GM12878 (cell line): ENCODE data around the gene CRYGS. TPM values are rescaled to one million over a fixed set of nuclear protein-coding genes. Genes with fewer than 3 reads are reported as not detected.

Source experiments
- CHD1 ChIP-seq: IDR thresholded peaks from 2 replicates; pipeline ENCODE4 v1.6.1; 2012; ENCODE audit warnings: low read depth, low read length, improper control_type of control experiment
- CREM ChIP-seq: IDR thresholded peaks from 2 replicates; pipeline ENCODE4 v1.6.1; 2014; ENCODE audit warnings: antibody characterized with exemption, low read depth
- FOXM1 ChIP-seq: IDR thresholded peaks from 2 replicates; pipeline ENCODE4 v1.6.1; 2012; ENCODE audit warnings: low read depth, mild to moderate bottlenecking, inconsistent platforms, low read length, moderate library complexity
- IKZF1 ChIP-seq: fragments of 450-650 bp; conservative IDR thresholded peaks from 2 replicates; pipeline ENCODE4 v1.6.1; 2017; ENCODE audit warnings: antibody characterized with exemption, mild to moderate bottlenecking
- IKZF2 ChIP-seq, 2 experiments: fragments of 450-650 bp; IDR thresholded peaks; 2 replicates each; pipeline ENCODE4 v1.6.1; 2017; ENCODE audit warnings: mild to moderate bottlenecking in 2 of 2, moderate library complexity in 2 of 2
- IRF4 ChIP-seq: IDR thresholded peaks from 2 replicates; pipeline ENCODE4 v1.6.1; 2011; ENCODE audit warnings: low read depth, low read length
- JUND ChIP-seq: IDR thresholded peaks from 2 replicates; pipeline ENCODE4 v1.6.1; 2012; ENCODE audit warnings: low read depth, mild to moderate bottlenecking, low read length, improper control_type of control experiment, moderate library complexity
- LARP7 ChIP-seq: fragments of 450-650 bp; IDR thresholded peaks from 2 replicates; pipeline ENCODE4 v1.6.1; 2017; ENCODE audit warnings: mild to moderate bottlenecking
- NFXL1 ChIP-seq: fragments of 450-650 bp; IDR thresholded peaks from 2 replicates; pipeline ENCODE4 v1.6.1; 2017; ENCODE audit warnings: antibody characterized with exemption, mild to moderate bottlenecking, borderline replicate concordance
- NFYA ChIP-seq: IDR thresholded peaks from 2 replicates; pipeline ENCODE4 v1.6.1; 2011; ENCODE audit warnings: low read depth, mild to moderate bottlenecking, low read length, improper control_type of control experiment, borderline replicate concordance
- NFYB ChIP-seq: IDR thresholded peaks from 2 replicates; pipeline ENCODE4 v1.6.1; 2011; ENCODE audit warnings: low read depth, mild to moderate bottlenecking, low read length, improper control_type of control experiment, moderate library complexity; ENCODE audit not compliant: insufficient read depth
- NR2F1 ChIP-seq: fragments of 450-650 bp; conservative IDR thresholded peaks from 2 replicates; pipeline ENCODE4 v1.6.1; 2017; ENCODE audit warnings: mild to moderate bottlenecking
- PAX5 ChIP-seq: IDR thresholded peaks from 2 replicates; pipeline ENCODE4 v1.6.1; 2011; ENCODE audit warnings: low read depth, low read length, borderline replicate concordance
- RAD51 ChIP-seq: fragments of 450-650 bp; IDR thresholded peaks from 2 replicates; pipeline ENCODE4 v1.6.1; 2016; ENCODE audit warnings: moderate library complexity, mild to moderate bottlenecking, inconsistent platforms
- RUNX3 ChIP-seq: IDR thresholded peaks from 2 replicates; pipeline ENCODE4 v1.6.1; 2012; ENCODE audit warnings: low read length, inconsistent platforms
- SPI1 ChIP-seq: IDR thresholded peaks from 2 replicates; pipeline ENCODE4 v1.6.1; 2011; ENCODE audit warnings: low read depth, mild to moderate bottlenecking, low read length, moderate library complexity, borderline replicate concordance; ENCODE audit not compliant: insufficient read depth
- STAT3 ChIP-seq: IDR thresholded peaks from 2 replicates; pipeline ENCODE4 v1.6.1; 2011; ENCODE audit warnings: low read depth, low read length, improper control_type of control experiment
- SUZ12 ChIP-seq: fragments of 200-600 bp; sonication (generic); IDR thresholded peaks from one replicate; pipeline ENCODE4 v1.6.1; 2018; ENCODE audit warnings: antibody characterized with exemption, mild to moderate bottlenecking; ENCODE audit not compliant: unreplicated experiment
- TARDBP ChIP-seq: IDR thresholded peaks from 2 replicates; pipeline ENCODE4 v1.6.1; 2016; ENCODE audit warnings: borderline replicate concordance
- YBX1 ChIP-seq: fragments of 450-650 bp; IDR thresholded peaks from 2 replicates; pipeline ENCODE4 v1.6.1; 2016; ENCODE audit warnings: antibody characterized with exemption
- ZBED1 ChIP-seq: IDR thresholded peaks from 2 replicates; pipeline ENCODE4 v1.6.1; 2016; ENCODE audit warnings: borderline replicate concordance
- ZNF274 ChIP-seq: IDR thresholded peaks from one replicate; pipeline ENCODE4 v1.8.0; 2011; ENCODE audit not compliant: insufficient read length, insufficient read depth
- ZNF384 ChIP-seq: IDR thresholded peaks from 2 replicates; pipeline ENCODE4 v1.6.1; 2012; ENCODE audit warnings: low read depth, mild to moderate bottlenecking, low read length, improper control_type of control experiment, borderline replicate concordance
- polyA plus RNA-seq, 11 experiments: library from polyadenylated mRNA; depleted of rRNA in 4 of 11; unstranded in 6 of 11; stranded (reverse) in 5 of 11; fragments of >200 nt; fragmentation: Nextera tagmentation in 4 of 11; fragmentation: Illumina TruSeq in 1 of 11; extraction: Ambion mirVana in 4 of 11; extraction: Trizol in 1 of 11; gene quantifications; 1 replicate in 1 of 11; 2 replicates in 10 of 11; pipeline versions ENCODE4 v1.2.1 to v1.2.3, GENCODE V29; 2011 to 2016; ENCODE audit warnings: inconsistent platforms in 2 of 11, missing spikeins in 2 of 11, low read depth in 1 of 11
- total RNA-seq, 4 experiments: library from RNA; depleted of rRNA in 3 of 4; stranded (reverse); fragments of >200 nt in 3 of 4; fragmentation: Illumina TruSeq in 1 of 4; extraction: Trizol in 1 of 4; gene quantifications; 2 replicates each; pipeline versions ENCODE4 v1.2.1 to v1.2.3, GENCODE V29; 2013 to 2021
- TF ChIP-seq, protein P1 (sequence below): IDR thresholded peaks from 2 replicates; pipeline ENCODE4 v1.6.1; 2012; ENCODE audit warnings: low read depth, low read length, improper control_type of control experiment
- TF ChIP-seq, protein P2 (sequence below): IDR thresholded peaks from 2 replicates; pipeline ENCODE4 v1.6.1; 2012; ENCODE audit warnings: low read depth, low read length, improper control_type of control experiment
- TF ChIP-seq, protein P3 (sequence below): IDR thresholded peaks from 2 replicates; pipeline ENCODE4 v1.6.1; 2012; ENCODE audit warnings: low read length, inconsistent platforms
- TF ChIP-seq, protein P4 (sequence below): fragments of 450-650 bp; IDR thresholded peaks from 2 replicates; pipeline ENCODE4 v1.6.1; 2018; ENCODE audit warnings: borderline replicate concordance, mild to moderate bottlenecking; ENCODE audit not compliant: partially characterized antibody

The CRYGS gene
- total and polyA plus RNA-seq, 10 of the 15 experiments (the other 5 are each of a cell fraction or from before 2014, with no cell fraction given) = 1.1 to 6.0 (median 2.5) TPM

DNA sequence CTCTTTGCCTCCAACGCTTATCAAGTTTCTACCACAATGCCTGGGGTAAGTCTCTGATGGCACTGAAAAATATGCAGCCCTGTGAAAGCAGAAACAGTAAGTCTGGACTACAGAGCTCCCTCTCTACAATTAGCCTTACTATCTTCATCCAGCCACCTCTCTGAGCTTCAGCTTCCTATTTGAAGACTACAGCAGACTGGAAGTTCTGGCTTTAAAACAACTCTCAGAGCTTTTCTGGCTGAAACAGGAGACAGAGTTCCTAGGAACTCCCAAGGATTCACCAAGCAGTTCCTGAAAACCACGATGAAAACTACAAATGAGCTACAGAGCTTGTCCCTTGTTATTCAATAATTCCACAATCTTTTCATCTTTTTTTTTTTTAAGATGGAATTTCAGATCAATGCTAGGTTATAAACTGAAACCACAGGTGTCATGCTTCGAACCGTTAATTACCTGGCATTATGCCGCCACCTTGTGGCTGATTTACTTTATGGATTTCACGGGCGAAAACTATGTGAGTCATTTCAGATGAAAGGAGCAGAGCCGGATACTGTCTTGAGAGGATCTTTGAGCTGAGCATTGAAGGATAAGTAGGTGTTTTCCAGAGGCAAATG lies 3.9 kb downstream of the CRYGS start (continued):
- TF ChIP-seq CREM = no peak
- TF ChIP-seq, protein P1, sequence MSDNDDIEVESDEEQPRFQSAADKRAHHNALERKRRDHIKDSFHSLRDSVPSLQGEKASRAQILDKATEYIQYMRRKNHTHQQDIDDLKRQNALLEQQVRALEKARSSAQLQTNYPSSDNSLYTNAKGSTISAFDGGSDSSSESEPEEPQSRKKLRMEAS = no peak
- TF ChIP-seq ZNF274 = no peak
- no peak for TF ChIP-seq STAT3
- TF ChIP-seq IKZF2 (IDR thresholded peaks at IDR 0.05) = peak; percentile 44 to 58; a peak in 1 of 4 replicates
- 0 out of 2 replicates have a peak, but pooled peaks have one; percentile 15 for TF ChIP-seq ZNF384
- peak; percentile 57; the same call in 1 of the 2 replicates for TF ChIP-seq IRF4
- TF ChIP-seq PAX5 = no peak
- no peak for TF ChIP-seq ZBED1
- TF ChIP-seq YBX1 = no peak
- no peak for TF ChIP-seq JUND
- TF ChIP-seq, protein P2, sequence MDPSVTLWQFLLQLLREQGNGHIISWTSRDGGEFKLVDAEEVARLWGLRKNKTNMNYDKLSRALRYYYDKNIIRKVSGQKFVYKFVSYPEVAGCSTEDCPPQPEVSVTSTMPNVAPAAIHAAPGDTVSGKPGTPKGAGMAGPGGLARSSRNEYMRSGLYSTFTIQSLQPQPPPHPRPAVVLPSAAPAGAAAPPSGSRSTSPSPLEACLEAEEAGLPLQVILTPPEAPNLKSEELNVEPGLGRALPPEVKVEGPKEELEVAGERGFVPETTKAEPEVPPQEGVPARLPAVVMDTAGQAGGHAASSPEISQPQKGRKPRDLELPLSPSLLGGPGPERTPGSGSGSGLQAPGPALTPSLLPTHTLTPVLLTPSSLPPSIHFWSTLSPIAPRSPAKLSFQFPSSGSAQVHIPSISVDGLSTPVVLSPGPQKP = no peak
- no peak for TF ChIP-seq RAD51
- TF ChIP-seq CHD1 = no peak
- TF ChIP-seq, protein P3, sequence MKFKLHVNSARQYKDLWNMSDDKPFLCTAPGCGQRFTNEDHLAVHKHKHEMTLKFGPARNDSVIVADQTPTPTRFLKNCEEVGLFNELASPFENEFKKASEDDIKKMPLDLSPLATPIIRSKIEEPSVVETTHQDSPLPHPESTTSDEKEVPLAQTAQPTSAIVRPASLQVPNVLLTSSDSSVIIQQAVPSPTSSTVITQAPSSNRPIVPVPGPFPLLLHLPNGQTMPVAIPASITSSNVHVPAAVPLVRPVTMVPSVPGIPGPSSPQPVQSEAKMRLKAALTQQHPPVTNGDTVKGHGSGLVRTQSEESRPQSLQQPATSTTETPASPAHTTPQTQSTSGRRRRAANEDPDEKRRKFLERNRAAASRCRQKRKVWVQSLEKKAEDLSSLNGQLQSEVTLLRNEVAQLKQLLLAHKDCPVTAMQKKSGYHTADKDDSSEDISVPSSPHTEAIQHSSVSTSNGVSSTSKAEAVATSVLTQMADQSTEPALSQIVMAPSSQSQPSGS = no peak
- no peak for TF ChIP-seq LARP7
- no peak for TF ChIP-seq SPI1
- no peak for TF ChIP-seq IKZF1
- TF ChIP-seq, protein P4, sequence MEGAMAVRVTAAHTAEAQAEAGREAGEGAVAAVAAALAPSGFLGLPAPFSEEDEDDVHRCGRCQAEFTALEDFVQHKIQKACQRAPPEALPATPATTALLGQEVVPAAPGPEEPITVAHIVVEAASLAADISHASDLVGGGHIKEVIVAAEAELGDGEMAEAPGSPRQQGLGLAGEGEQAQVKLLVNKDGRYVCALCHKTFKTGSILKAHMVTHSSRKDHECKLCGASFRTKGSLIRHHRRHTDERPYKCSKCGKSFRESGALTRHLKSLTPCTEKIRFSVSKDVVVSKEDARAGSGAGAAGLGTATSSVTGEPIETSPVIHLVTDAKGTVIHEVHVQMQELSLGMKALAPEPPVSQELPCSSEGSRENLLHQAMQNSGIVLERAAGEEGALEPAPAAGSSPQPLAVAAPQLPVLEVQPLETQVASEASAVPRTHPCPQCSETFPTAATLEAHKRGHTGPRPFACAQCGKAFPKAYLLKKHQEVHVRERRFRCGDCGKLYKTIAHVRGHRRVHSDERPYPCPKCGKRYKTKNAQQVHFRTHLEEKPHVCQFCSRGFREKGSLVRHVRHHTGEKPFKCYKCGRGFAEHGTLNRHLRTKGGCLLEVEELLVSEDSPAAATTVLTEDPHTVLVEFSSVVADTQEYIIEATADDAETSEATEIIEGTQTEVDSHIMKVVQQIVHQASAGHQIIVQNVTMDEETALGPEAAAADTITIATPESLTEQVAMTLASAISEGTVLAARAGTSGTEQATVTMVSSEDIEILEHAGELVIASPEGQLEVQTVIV = no peak
- no peak for TF ChIP-seq NFYA
- TF ChIP-seq FOXM1 = peak; percentile 72
- TF ChIP-seq RUNX3 = peak; percentile 82
- TF ChIP-seq NFXL1 = no peak
- no peak for TF ChIP-seq TARDBP
- no peak for TF ChIP-seq NFYB
- no peak for TF ChIP-seq SUZ12
- 0 out of 2 replicates have a peak, but pooled peaks have one; percentile 12 for TF ChIP-seq NR2F1
